ENCODE measurements around the gene HMGN3. TPM values are rescaled to one million over a fixed set of nuclear protein-coding genes. Genes with fewer than 3 reads are reported as not detected.

HMGN3 gene
- total RNA-seq, 4 donors from 2014 or later = 9.4 to 33.5 (median 21.6) TPM

DNA sequence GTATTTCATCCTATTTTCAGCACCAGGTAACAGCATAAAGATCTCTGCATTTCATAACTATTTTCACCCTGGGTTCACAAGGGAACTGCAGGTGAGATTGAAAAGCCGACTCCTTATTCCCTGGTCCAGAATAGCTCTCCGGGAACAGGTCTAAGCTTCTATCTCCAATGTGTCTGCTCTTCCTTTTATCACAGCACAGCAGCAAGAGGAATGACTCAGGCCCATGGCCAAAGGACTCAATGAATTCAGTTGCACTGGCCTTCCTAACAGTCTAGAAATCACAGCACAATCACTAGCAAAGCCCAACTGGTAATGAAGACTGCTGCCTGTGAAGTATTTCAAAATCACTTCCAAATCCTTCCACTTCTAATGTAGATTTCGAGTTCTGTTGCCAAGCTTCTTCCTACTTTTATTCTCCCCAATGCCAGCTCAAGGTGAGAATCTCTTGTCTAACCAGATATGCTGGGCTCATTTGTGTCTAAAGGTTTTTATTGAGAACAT, 30.7 kb downstream of the HMGN3 start:
- Histone ChIP-seq H3K36me3 (peaks cover 0 to 11% (median 1%) of the 10 kb centered on the region in 4 donors), H3K4me1 (no peaks in the 10 kb centered on the region), H3K27ac (no peak overlapping the region), H3K27me3 (no peaks in the 10 kb centered on the region), H3K4me3 (no peak overlapping the region), H3K9me3 (no peaks in the 10 kb centered on the region)
- TF ChIP-seq, protein P1, sequence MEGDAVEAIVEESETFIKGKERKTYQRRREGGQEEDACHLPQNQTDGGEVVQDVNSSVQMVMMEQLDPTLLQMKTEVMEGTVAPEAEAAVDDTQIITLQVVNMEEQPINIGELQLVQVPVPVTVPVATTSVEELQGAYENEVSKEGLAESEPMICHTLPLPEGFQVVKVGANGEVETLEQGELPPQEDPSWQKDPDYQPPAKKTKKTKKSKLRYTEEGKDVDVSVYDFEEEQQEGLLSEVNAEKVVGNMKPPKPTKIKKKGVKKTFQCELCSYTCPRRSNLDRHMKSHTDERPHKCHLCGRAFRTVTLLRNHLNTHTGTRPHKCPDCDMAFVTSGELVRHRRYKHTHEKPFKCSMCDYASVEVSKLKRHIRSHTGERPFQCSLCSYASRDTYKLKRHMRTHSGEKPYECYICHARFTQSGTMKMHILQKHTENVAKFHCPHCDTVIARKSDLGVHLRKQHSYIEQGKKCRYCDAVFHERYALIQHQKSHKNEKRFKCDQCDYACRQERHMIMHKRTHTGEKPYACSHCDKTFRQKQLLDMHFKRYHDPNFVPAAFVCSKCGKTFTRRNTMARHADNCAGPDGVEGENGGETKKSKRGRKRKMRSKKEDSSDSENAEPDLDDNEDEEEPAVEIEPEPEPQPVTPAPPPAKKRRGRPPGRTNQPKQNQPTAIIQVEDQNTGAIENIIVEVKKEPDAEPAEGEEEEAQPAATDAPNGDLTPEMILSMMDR (IDR thresholded peaks at IDR 0.05) = no peak
- TF ChIP-seq POLR2AphosphoS5 (IDR thresholded peaks at IDR 0.05) (no peak), POLR2A (IDR thresholded peaks at IDR 0.05) (no peak), EP300 (IDR thresholded peaks at IDR 0.05; ENCODE audit: low read depth) (no peak)
- DNase-seq = no peak
- intact Hi-C loops (cut with DNase I; ENCODE audit: low total_unique reads) = no loop called here
- in situ Hi-C loops (cut with MboI; ENCODE audit: low pct_ligation_motif_present in 1 of 4, low pct_unique_long_range_greater_than_20kb in 1 of 4, low sequenced_read_pairs in 3 of 4) = no loop called here
- 94 to 95% methylated on average over 2 to 3 of the region's 3 CpGs for WGBS, 2 donors (ENCODE audit: low coverage in 1 of 2)

DNA sequence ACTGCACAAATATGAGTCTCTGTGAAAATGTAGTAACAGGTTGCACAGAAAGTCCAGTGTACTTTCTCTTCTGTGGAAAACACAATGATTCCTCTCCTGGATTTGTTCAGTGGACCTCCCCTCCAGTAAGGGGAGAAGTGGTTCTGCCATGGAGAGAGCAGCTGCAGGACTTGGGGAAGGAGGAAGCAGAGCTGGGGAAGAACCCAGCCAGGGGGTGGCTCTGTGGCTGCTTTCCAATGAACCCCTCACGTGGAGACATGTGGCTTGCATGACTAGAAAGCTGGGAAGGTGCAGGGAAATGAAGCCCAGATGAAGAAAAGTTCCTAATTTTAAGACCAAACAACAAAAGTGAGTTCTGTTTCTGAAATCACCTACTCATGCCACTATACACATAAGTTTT, 31.9 kb downstream of the HMGN3 start:
- H3K9me3 ChIP-seq = no peaks in the 10 kb centered on the region
- no peak overlapping the region for H3K27ac ChIP-seq
- no peak for DNase-seq
- 70% methylated on average over 1 of the region's 1 CpG; no CpG with 5 or more reads in 1 of the 2 donors for WGBS, 2 donors (ENCODE audit: low coverage in 1 of 2)
- H3K27me3 ChIP-seq = no peaks in the 10 kb centered on the region
- in situ Hi-C loops (cut with MboI; ENCODE audit: low pct_ligation_motif_present in 1 of 4, low pct_unique_long_range_greater_than_20kb in 1 of 4, low sequenced_read_pairs in 3 of 4) (no loop called here), intact Hi-C loops (cut with DNase I; ENCODE audit: low total_unique reads) (no loop called here)
- peaks cover 0 to 11% (median 1%) of the 10 kb centered on the region in 4 donors for H3K36me3 ChIP-seq
- TF ChIP-seq POLR2A (IDR thresholded peaks at IDR 0.05) = no peak
- TF ChIP-seq, protein P1 (IDR thresholded peaks at IDR 0.05) = no peak
- TF ChIP-seq POLR2AphosphoS5 (IDR thresholded peaks at IDR 0.05) = no peak
- no peak for TF ChIP-seq EP300 (IDR thresholded peaks at IDR 0.05; ENCODE audit: low read depth)
- H3K4me1 ChIP-seq = no peaks in the 10 kb centered on the region
- H3K4me3 ChIP-seq = no peak overlapping the region

DNA sequence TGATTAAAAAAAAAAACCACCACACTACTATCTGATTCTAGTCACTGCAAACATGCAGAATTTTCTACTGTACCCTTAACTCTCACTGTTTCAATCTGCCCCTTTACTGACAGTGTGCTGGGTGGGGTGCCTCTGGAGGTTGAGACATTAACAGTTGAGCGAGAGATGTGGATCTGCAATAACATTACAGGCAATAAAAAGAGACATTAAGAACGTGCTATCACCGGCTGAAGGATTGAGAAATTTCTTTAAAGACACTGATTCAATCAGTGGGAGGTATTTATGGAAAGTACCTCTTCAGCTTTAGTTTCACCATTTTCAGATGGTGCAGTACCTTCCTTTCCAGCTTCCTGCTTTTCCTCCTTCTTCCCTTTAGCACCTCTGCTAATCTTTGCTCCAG, 32.5 kb downstream of the HMGN3 start:
- Histone ChIP-seq H3K27ac (no peak overlapping the region), H3K36me3 (peaks cover 0 to 11% (median 1%) of the 10 kb centered on the region in 4 donors), H3K4me1 (no peaks in the 10 kb centered on the region), H3K4me3 (no peak overlapping the region), H3K27me3 (no peaks in the 10 kb centered on the region), H3K9me3 (no peaks in the 10 kb centered on the region)
- intact Hi-C loops (cut with DNase I; ENCODE audit: low total_unique reads) = no loop called here
- in situ Hi-C loops (cut with MboI; ENCODE audit: low pct_ligation_motif_present in 1 of 4, low pct_unique_long_range_greater_than_20kb in 1 of 4, low sequenced_read_pairs in 3 of 4) = no loop called here
- no peak for DNase-seq
- WGBS, 2 donors (ENCODE audit: low coverage in 1 of 2) = 61 to 76% methylated on average over 3 of the region's 3 CpGs
- TF ChIP-seq EP300 (IDR thresholded peaks at IDR 0.05; ENCODE audit: low read depth) (no peak), POLR2A (IDR thresholded peaks at IDR 0.05) (no peak)

DNA sequence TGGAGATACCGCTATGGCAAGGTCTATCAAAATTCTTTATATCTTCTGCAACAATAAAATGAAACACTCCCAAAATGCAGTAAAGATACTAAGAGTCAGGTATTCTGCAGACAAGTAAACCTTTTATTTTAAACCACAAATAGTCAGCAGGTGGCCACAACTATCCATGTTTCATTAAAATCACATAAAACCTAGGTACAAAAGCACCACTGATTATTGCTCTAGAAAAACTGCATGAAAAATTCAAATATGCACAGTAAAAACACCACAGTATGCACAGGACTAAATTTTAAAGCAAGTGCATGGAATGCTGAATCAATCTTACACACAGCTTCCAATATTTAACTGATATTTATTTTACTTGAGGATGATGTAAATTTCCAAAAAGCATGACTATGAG, 33.3 kb downstream of the HMGN3 start:
- TF ChIP-seq POLR2A (IDR thresholded peaks at IDR 0.05) = no peak
- TF ChIP-seq, protein P1 (IDR thresholded peaks at IDR 0.05) = no peak
- TF ChIP-seq POLR2AphosphoS5 (IDR thresholded peaks at IDR 0.05) = no peak
- TF ChIP-seq EP300 (IDR thresholded peaks at IDR 0.05; ENCODE audit: low read depth) = no peak
- DNase-seq = no peak
- H3K27me3 ChIP-seq = no peaks in the 10 kb centered on the region
- H3K36me3 ChIP-seq = peaks cover 0 to 11% (median 1%) of the 10 kb centered on the region in 4 donors
- H3K9me3 ChIP-seq = no peaks in the 10 kb centered on the region
- in situ Hi-C loops (cut with MboI; ENCODE audit: low pct_ligation_motif_present in 1 of 4, low pct_unique_long_range_greater_than_20kb in 1 of 4, low sequenced_read_pairs in 3 of 4) (no loop called here), intact Hi-C loops (cut with DNase I; ENCODE audit: low total_unique reads) (no loop called here)
- H3K4me3 ChIP-seq = no peak overlapping the region
- no peaks in the 10 kb centered on the region for H3K4me1 ChIP-seq
- 98 to 100% methylated on average over 1 of the region's 1 CpG for WGBS, 2 donors (ENCODE audit: low coverage in 1 of 2)
- no peak overlapping the region for H3K27ac ChIP-seq

DNA sequence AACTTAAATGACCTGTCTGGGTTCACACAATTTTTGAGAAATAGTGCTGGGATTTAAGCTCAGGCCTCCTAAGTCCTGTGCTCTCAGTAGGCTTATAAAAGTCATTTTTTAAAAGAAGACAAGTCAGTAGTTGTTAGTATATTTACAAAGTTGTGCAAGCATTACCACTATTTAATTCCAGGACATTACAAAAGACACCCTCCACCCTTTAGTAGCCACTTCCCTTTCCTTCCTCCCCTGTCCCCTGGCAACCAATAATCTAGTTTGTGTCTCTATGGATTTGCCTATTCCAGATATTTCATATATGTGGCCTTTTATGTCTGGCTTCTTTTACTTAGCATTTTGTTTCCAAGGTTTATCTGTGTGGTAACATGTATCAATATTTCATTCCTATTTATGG, 37.6 kb downstream of the HMGN3 start:
- no peaks in the 10 kb centered on the region for H3K27me3 ChIP-seq
- no peak overlapping the region for H3K4me3 ChIP-seq
- intact Hi-C loops (cut with DNase I; ENCODE audit: low total_unique reads) = no loop called here
- no peaks in the 10 kb centered on the region for H3K9me3 ChIP-seq
- in situ Hi-C loops (cut with MboI; ENCODE audit: low pct_ligation_motif_present in 1 of 4, low pct_unique_long_range_greater_than_20kb in 1 of 4, low sequenced_read_pairs in 3 of 4) = no loop called here
- H3K36me3 ChIP-seq = peaks cover 0 to 7% (median 1%) of the 10 kb centered on the region in 4 donors
- no peak for TF ChIP-seq POLR2A (IDR thresholded peaks at IDR 0.05)
- no peak for TF ChIP-seq EP300 (IDR thresholded peaks at IDR 0.05; ENCODE audit: low read depth)
- TF ChIP-seq, protein P1 (IDR thresholded peaks at IDR 0.05) = no peak
- no peak for TF ChIP-seq POLR2AphosphoS5 (IDR thresholded peaks at IDR 0.05)
- H3K4me1 ChIP-seq = no peaks in the 10 kb centered on the region
- no peak overlapping the region for H3K27ac ChIP-seq
- DNase-seq = no peak
